ENCODE data around the gene PKD1. TPM values are rescaled to one million over a fixed set of nuclear protein-coding genes. Genes with fewer than 3 reads are reported as not detected.
A peak's percentile ranks its signal among the peaks of the same experiment; 100 is the strongest.

Gene PKD1
- total RNA-seq, 1 experiment from 2014 or later, result 102 TPM

- 0 out of 2 replicates have a peak overlapping the region, but pooled peaks have one; percentile 32 for H3K27ac Mint-ChIP-seq
- H3K36me3 Mint-ChIP-seq, result no peaks in the 10 kb centered on the region
- DNase-seq (ENCODE audit: low spot score) (no peak), ATAC-seq (no peak)
- no peak for TF ChIP-seq FOXP1 (CRISPR knock-in tag; IDR thresholded peaks at IDR 0.05; ENCODE audit: borderline replicate concordance)
- no peak for TF ChIP-seq PREB (CRISPR knock-in tag; IDR thresholded peaks at IDR 0.05; ENCODE audit: borderline replicate concordance)
- TF ChIP-seq ELF4 (CRISPR knock-in tag; IDR thresholded peaks at IDR 0.05; ENCODE audit: low read depth), result no peak
- TF ChIP-seq SP1 (CRISPR knock-in tag; conservative IDR thresholded peaks at IDR 0.05), result no peak
- TF ChIP-seq, protein P1, sequence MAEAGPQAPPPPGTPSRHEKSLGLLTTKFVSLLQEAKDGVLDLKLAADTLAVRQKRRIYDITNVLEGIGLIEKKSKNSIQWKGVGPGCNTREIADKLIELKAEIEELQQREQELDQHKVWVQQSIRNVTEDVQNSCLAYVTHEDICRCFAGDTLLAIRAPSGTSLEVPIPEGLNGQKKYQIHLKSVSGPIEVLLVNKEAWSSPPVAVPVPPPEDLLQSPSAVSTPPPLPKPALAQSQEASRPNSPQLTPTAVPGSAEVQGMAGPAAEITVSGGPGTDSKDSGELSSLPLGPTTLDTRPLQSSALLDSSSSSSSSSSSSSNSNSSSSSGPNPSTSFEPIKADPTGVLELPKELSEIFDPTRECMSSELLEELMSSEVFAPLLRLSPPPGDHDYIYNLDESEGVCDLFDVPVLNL (CRISPR knock-in tag; IDR thresholded peaks at IDR 0.05; ENCODE audit: borderline replicate concordance, low read depth), result no peak
- TF ChIP-seq, protein P2, sequence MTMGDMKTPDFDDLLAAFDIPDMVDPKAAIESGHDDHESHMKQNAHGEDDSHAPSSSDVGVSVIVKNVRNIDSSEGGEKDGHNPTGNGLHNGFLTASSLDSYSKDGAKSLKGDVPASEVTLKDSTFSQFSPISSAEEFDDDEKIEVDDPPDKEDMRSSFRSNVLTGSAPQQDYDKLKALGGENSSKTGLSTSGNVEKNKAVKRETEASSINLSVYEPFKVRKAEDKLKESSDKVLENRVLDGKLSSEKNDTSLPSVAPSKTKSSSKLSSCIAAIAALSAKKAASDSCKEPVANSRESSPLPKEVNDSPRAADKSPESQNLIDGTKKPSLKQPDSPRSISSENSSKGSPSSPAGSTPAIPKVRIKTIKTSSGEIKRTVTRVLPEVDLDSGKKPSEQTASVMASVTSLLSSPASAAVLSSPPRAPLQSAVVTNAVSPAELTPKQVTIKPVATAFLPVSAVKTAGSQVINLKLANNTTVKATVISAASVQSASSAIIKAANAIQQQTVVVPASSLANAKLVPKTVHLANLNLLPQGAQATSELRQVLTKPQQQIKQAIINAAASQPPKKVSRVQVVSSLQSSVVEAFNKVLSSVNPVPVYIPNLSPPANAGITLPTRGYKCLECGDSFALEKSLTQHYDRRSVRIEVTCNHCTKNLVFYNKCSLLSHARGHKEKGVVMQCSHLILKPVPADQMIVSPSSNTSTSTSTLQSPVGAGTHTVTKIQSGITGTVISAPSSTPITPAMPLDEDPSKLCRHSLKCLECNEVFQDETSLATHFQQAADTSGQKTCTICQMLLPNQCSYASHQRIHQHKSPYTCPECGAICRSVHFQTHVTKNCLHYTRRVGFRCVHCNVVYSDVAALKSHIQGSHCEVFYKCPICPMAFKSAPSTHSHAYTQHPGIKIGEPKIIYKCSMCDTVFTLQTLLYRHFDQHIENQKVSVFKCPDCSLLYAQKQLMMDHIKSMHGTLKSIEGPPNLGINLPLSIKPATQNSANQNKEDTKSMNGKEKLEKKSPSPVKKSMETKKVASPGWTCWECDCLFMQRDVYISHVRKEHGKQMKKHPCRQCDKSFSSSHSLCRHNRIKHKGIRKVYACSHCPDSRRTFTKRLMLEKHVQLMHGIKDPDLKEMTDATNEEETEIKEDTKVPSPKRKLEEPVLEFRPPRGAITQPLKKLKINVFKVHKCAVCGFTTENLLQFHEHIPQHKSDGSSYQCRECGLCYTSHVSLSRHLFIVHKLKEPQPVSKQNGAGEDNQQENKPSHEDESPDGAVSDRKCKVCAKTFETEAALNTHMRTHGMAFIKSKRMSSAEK (CRISPR knock-in tag; IDR thresholded peaks at IDR 0.05; ENCODE audit: borderline replicate concordance), result no peak
- ChIA-PET POLR2A (no interaction called here), CTCF (interaction anchor here (1.7 to 1.8 kb wide), 2 partner anchors 18 to 119 kb away, joined by 6 to 23 read pairs; no protein-coding TSS in a partner anchor)
- no peaks in the 10 kb centered on the region for H3K27me3 Mint-ChIP-seq (ENCODE audit: low read depth)
- H3K9me3 Mint-ChIP-seq, result no peaks in the 10 kb centered on the region
- H3K4me1 Mint-ChIP-seq, result peaks cover 19% of the 10 kb centered on the region
- no peak overlapping the region for H3K4me3 Mint-ChIP-seq
Measured at GRCh38 chr16:2122429-2122828, 13.3 kb downstream of the PKD1 start.

GRCh38 chr16:2121853-2122252, 13.8 kb downstream of the PKD1 start:
- Mint-ChIP-seq H3K9me3 (no peaks in the 10 kb centered on the region), H3K4me3 (no peak overlapping the region), H3K27ac (peak overlapping the region; percentile 19; the same call in 1 of the 2 replicates), H3K4me1 (peaks cover 14% of the 10 kb centered on the region), H3K27me3 (ENCODE audit: low read depth) (no peaks in the 10 kb centered on the region), H3K36me3 (no peaks in the 10 kb centered on the region)
- ATAC-seq, result no peak
- no peak for DNase-seq (ENCODE audit: low spot score)
- ChIA-PET POLR2A (no interaction called here), CTCF (interaction anchor here (0.7 to 1.8 kb wide), 4 partner anchors 19 to 118 kb away, joined by 3 to 23 read pairs (median 6); partner anchors contain the start of gene RAB26)
- no peak for TF ChIP-seq TCF7 (CRISPR knock-in tag; IDR thresholded peaks at IDR 0.05; ENCODE audit: low read depth)
- TF ChIP-seq NR3C1 (CRISPR knock-in tag; conservative IDR thresholded peaks at IDR 0.05; ENCODE audit: low read depth), result no peak
- TF ChIP-seq, protein P3, sequence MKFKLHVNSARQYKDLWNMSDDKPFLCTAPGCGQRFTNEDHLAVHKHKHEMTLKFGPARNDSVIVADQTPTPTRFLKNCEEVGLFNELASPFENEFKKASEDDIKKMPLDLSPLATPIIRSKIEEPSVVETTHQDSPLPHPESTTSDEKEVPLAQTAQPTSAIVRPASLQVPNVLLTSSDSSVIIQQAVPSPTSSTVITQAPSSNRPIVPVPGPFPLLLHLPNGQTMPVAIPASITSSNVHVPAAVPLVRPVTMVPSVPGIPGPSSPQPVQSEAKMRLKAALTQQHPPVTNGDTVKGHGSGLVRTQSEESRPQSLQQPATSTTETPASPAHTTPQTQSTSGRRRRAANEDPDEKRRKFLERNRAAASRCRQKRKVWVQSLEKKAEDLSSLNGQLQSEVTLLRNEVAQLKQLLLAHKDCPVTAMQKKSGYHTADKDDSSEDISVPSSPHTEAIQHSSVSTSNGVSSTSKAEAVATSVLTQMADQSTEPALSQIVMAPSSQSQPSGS (CRISPR knock-in tag; IDR thresholded peaks at IDR 0.05; ENCODE audit: borderline replicate concordance, low read depth), result no peak
- no peak for TF ChIP-seq GABPB1 (CRISPR knock-in tag; IDR thresholded peaks at IDR 0.05)
- TF ChIP-seq MXD4 (CRISPR knock-in tag; IDR thresholded peaks at IDR 0.05; ENCODE audit: borderline replicate concordance), result no peak
- TF ChIP-seq MAX (CRISPR knock-in tag; IDR thresholded peaks at IDR 0.05), result no peak
- TF ChIP-seq, protein P1 (CRISPR knock-in tag; IDR thresholded peaks at IDR 0.05; ENCODE audit: borderline replicate concordance, low read depth), result no peak
- no peak for TF ChIP-seq CREM (CRISPR knock-in tag; IDR thresholded peaks at IDR 0.05)
- TF ChIP-seq FOXK1 (CRISPR knock-in tag; IDR thresholded peaks at IDR 0.05), result no peak
- TF ChIP-seq, protein P4, sequence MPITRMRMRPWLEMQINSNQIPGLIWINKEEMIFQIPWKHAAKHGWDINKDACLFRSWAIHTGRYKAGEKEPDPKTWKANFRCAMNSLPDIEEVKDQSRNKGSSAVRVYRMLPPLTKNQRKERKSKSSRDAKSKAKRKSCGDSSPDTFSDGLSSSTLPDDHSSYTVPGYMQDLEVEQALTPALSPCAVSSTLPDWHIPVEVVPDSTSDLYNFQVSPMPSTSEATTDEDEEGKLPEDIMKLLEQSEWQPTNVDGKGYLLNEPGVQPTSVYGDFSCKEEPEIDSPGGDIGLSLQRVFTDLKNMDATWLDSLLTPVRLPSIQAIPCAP (CRISPR knock-in tag; IDR thresholded peaks at IDR 0.05), result no peak
- TF ChIP-seq PRRX2 (CRISPR knock-in tag; IDR thresholded peaks at IDR 0.05), result no peak
- TF ChIP-seq ZNF416 (CRISPR knock-in tag; IDR thresholded peaks at IDR 0.05), result no peak
- TF ChIP-seq HMGA2 (CRISPR knock-in tag; IDR thresholded peaks at IDR 0.05), result no peak
- TF ChIP-seq, protein P2 (CRISPR knock-in tag; IDR thresholded peaks at IDR 0.05; ENCODE audit: borderline replicate concordance), result no peak
- TF ChIP-seq GRHL2 (CRISPR knock-in tag; IDR thresholded peaks at IDR 0.05; ENCODE audit: insufficient replicate concordance, severe bottlenecking), result no peak
